Loucy (cell line): ENCODE results near the gene RNU6-1.

ENCODE experiments used
- CTCF ChIP-seq: fragments of 200-600 bp; sonication (generic); conservative IDR thresholded peaks from 2 replicates; pipeline ENCODE4 v1.5.1; 2014; ENCODE audit warnings: mild to moderate bottlenecking, antibody characterized with exemption, low read length
- EZH2phosphoT487 ChIP-seq: fragments of 200-600 bp; IDR thresholded peaks from 2 replicates; pipeline ENCODE4 v1.6.1; 2018; ENCODE audit warnings: antibody characterized with exemption, mild to moderate bottlenecking, moderate library complexity, borderline replicate concordance

GRCh38 chr15:67853454-67853853 lies 13.6 kb upstream of the RNU6-1 start:
- no peak for TF ChIP-seq CTCF
- TF ChIP-seq EZH2phosphoT487, result no peak
